Measurements from ENCODE around the gene SPRY2. TPM values are rescaled to one million over a fixed set of nuclear protein-coding genes. Genes with fewer than 3 reads are reported as not detected.

SPRY2 gene
- total and polyA plus RNA-seq, 2 of the 4 experiments (the other 2 are of a cell fraction), result 21.1 to 47.9 TPM

- Histone ChIP-seq H3K4me1 (ENCODE audit: control insufficient read depth, insufficient read depth, low read length) (no peaks in the 10 kb centered on the region), H3K27ac (ENCODE audit: insufficient read depth, low read length) (no peak overlapping the region), H3K27me3 (ENCODE audit: control insufficient read depth, insufficient read depth, low read length) (no peaks in the 10 kb centered on the region), H2AK5ac (ENCODE audit: low read depth, low read length) (no peak overlapping the region), H3K14ac (replicated peaks; ENCODE audit: low read depth, low read length) (no peak overlapping the region), H2AK9ac (replicated peaks; ENCODE audit: low read depth, low read length, poor library complexity) (no peak overlapping the region), H4K20me1 (ENCODE audit: insufficient read depth, low read length) (no peaks in the 10 kb centered on the region), H2BK15ac (ENCODE audit: low read depth, low read length) (no peak overlapping the region), H3K9ac (ENCODE audit: low read depth, low read length) (no peak overlapping the region), H3K4me3 (ENCODE audit: insufficient read depth, low read depth, low read length) (no peak overlapping the region), H3K79me1 (ENCODE audit: low read depth in 1 of 2, low read length in 2 of 2) (no peaks in the 10 kb centered on the region), H3K18ac (ENCODE audit: low read depth, low read length) (no peak overlapping the region), H3K4ac (ENCODE audit: low read depth, low read length) (no peak overlapping the region), H3K4me2 (ENCODE audit: low read depth, low read length) (no peak overlapping the region), H3K23ac (ENCODE audit: low read depth, low read length) (no peak overlapping the region), H2BK20ac (ENCODE audit: low read depth, low read length) (no peak overlapping the region), H3K9me1 (ENCODE audit: insufficient read depth, low read length) (no peaks in the 10 kb centered on the region), H3K36me3 (ENCODE audit: control insufficient read depth, insufficient read depth, low read length) (no peaks in the 10 kb centered on the region), H2BK120ac (ENCODE audit: low read depth, low read length) (no peak overlapping the region), H3K56ac (ENCODE audit: extremely low read depth, insufficient read depth, low read length) (no peak overlapping the region), H2BK5ac (ENCODE audit: low read depth, low read length, poor library complexity, severe bottlenecking) (no peak overlapping the region), H4K8ac (ENCODE audit: low read depth in 2 of 2, low read length in 2 of 2) (no peak overlapping the region), H3K9me3 (ENCODE audit: control insufficient read depth, insufficient read depth, low read length) (no peaks in the 10 kb centered on the region), H2AFZ (replicated peaks; ENCODE audit: low read length, poor library complexity) (no peak overlapping the region), H4K5ac (ENCODE audit: low read depth, low read length) (no peak overlapping the region), H4K91ac (ENCODE audit: insufficient read depth, low read depth, low read length) (no peak overlapping the region)
- WGBS, 2 experiments (ENCODE audit: extremely low coverage in 2 of 2, insufficient read length in 1 of 2), result no CpG with 5 or more reads among the region's 7 CpGs
- TF ChIP-seq MAZ (IDR thresholded peaks at IDR 0.05; ENCODE audit: borderline replicate concordance, low read depth, low read length) (no peak), RAD21 (IDR thresholded peaks at IDR 0.05; ENCODE audit: low read length) (no peak), CHD1 (IDR thresholded peaks at IDR 0.05; ENCODE audit: low read depth, low read length) (no peak), SMC3 (IDR thresholded peaks at IDR 0.05; ENCODE audit: low read depth, low read length) (no peak), ELK1 (IDR thresholded peaks at IDR 0.05; ENCODE audit: borderline replicate concordance, low read depth, low read length) (no peak), FOS (IDR thresholded peaks at IDR 0.05; ENCODE audit: low read depth, low read length) (no peak), CEBPB (IDR thresholded peaks at IDR 0.05; ENCODE audit: low read depth, low read length) (no peak), MXI1 (IDR thresholded peaks at IDR 0.05; ENCODE audit: borderline replicate concordance, low read depth, low read length) (no peak), POLR2A (IDR thresholded peaks at IDR 0.05; ENCODE audit: low read depth, low read length) (no peak), CTCF (conservative IDR thresholded peaks at IDR 0.05; ENCODE audit: low read depth, low read length) (no peak), USF2 (IDR thresholded peaks at IDR 0.05; ENCODE audit: low read depth, low read length) (no peak), MAFK (IDR thresholded peaks at IDR 0.05; ENCODE audit: low read depth, low read length) (no peak), NFE2L2 (IDR thresholded peaks at IDR 0.05; ENCODE audit: low read depth, low read length) (no peak), RCOR1 (IDR thresholded peaks at IDR 0.05; ENCODE audit: insufficient replicate concordance, low read length) (no peak), BHLHE40 (IDR thresholded peaks at IDR 0.05; ENCODE audit: low read depth, low read length) (no peak), RFX5 (IDR thresholded peaks at IDR 0.05; ENCODE audit: low read depth, low read length) (no peak)
- BruUV-seq (replicated peaks), result no TSS peak
- intact Hi-C loops (cut with micrococcal nuclease) (no loop called here), in situ Hi-C loops (cut with MboI; ENCODE audit: low sequenced_read_pairs) (no loop called here), dilution Hi-C loops (cut with HindIII; ENCODE audit: low sequenced_read_pairs, unreplicated experiment) (no loop called here)
- no peak for DNase-seq
- no peak for ATAC-seq (ENCODE audit: low read depth)
- ChIA-PET CTCF (interaction anchor here (0.6 to 0.8 kb wide), 2 partner anchors 12 to 572 kb away, joined by 3 read pairs; no protein-coding TSS in a partner anchor), POLR2A (ENCODE audit: unreplicated experiment) (interaction anchor here (0.6 kb wide), 1 partner anchor 387 kb away, joined by 5 read pairs; no protein-coding TSS in a partner anchor)
Measured at GRCh38 chr13:80296638-80297037, 44.3 kb downstream of the SPRY2 start.
